H9 (cell line): Measurements from ENCODE around the gene PRKD3. TPM values are rescaled to one million over a fixed set of nuclear protein-coding genes. Genes with fewer than 3 reads are reported as not detected.

ENCODE experiments used
- DNase-seq: peaks from one replicate; pipeline ENCODE4 v3.0.0-alpha.2; 2017
- H2AFZ ChIP-seq: one replicate; pipeline ENCODE4 v1.6.1; 2013; ENCODE audit warnings: mild to moderate bottlenecking, low read length, control low read depth, moderate library complexity
- H2AK5ac ChIP-seq: 2 replicates; pipeline ENCODE4 v1.6.1; 2013; ENCODE audit warnings: low read length, control low read depth, mixed read lengths; ENCODE audit not compliant: insufficient read length
- H2BK120ac ChIP-seq: one replicate; pipeline ENCODE4 v1.6.1; 2013; ENCODE audit warnings: low read depth, mild to moderate bottlenecking, low read length, control low read depth, inconsistent platforms; ENCODE audit not compliant: poor library complexity, severe bottlenecking
- H2BK12ac ChIP-seq: 2 replicates; pipeline ENCODE4 v1.6.1; 2013; ENCODE audit warnings: low read length, control low read depth, mixed read lengths, low read depth; ENCODE audit not compliant: insufficient read length
- H2BK15ac ChIP-seq: 2 replicates; pipeline ENCODE4 v1.6.1; 2013; ENCODE audit warnings: low read depth, low read length, control low read depth
- H2BK20ac ChIP-seq: one replicate; pipeline ENCODE4 v1.6.1; 2013; ENCODE audit warnings: low read depth, mild to moderate bottlenecking, low read length, control low read depth, inconsistent platforms; ENCODE audit not compliant: poor library complexity, severe bottlenecking
- H2BK5ac ChIP-seq: 2 replicates; pipeline ENCODE4 v1.6.1; 2013; ENCODE audit warnings: low read length, control low read depth, mixed read lengths; ENCODE audit not compliant: insufficient read length
- H3K14ac ChIP-seq: 2 replicates; pipeline ENCODE4 v1.6.1; 2013; ENCODE audit warnings: low read length, control low read depth; ENCODE audit not compliant: insufficient read depth
- H3K18ac ChIP-seq: 2 replicates; pipeline ENCODE4 v1.6.1; 2013; ENCODE audit warnings: low read depth, mild to moderate bottlenecking, mixed read lengths, low read length, control low read depth; ENCODE audit not compliant: insufficient read length
- H3K23ac ChIP-seq: 2 replicates; pipeline ENCODE4 v1.6.1; 2013; ENCODE audit warnings: low read length, control low read depth, mixed read lengths, low read depth; ENCODE audit not compliant: insufficient read length
- H3K23me2 ChIP-seq: 2 replicates; pipeline ENCODE4 v1.6.1; 2013; ENCODE audit warnings: low read depth, mild to moderate bottlenecking, mixed read lengths, low read length, control low read depth; ENCODE audit not compliant: insufficient read length, poor library complexity, severe bottlenecking
- H3K27ac ChIP-seq: 2 replicates; pipeline ENCODE4 v1.5.1; 2013; ENCODE audit warnings: low read length, control low read depth, mixed read lengths, low read depth; ENCODE audit not compliant: insufficient read length
- H3K27me3 ChIP-seq: 2 replicates; pipeline ENCODE4 v1.6.1; 2013; ENCODE audit warnings: low read length, control low read depth, inconsistent platforms; ENCODE audit not compliant: insufficient read depth
- H3K4ac ChIP-seq: 2 replicates; pipeline ENCODE4 v1.6.1; 2013; ENCODE audit warnings: low read depth, mild to moderate bottlenecking, control low read depth, inconsistent platforms, low read length, moderate library complexity
- H3K4me1 ChIP-seq: 2 replicates; pipeline ENCODE4 v1.6.1; 2013; ENCODE audit warnings: low read length, control low read depth, inconsistent platforms; ENCODE audit not compliant: insufficient read depth
- H3K4me2 ChIP-seq: 2 replicates; pipeline ENCODE4 v1.6.1; 2013; ENCODE audit warnings: low read length, control low read depth, mixed read lengths; ENCODE audit not compliant: insufficient read length, insufficient read depth
- H3K56ac ChIP-seq: 2 replicates; pipeline ENCODE4 v1.6.1; 2013; ENCODE audit warnings: low read depth, mild to moderate bottlenecking, mixed read lengths, low read length, control low read depth; ENCODE audit not compliant: insufficient read length
- H3K79me1 ChIP-seq: 2 replicates; pipeline ENCODE4 v1.6.1; 2013; ENCODE audit warnings: low read depth, mild to moderate bottlenecking, moderate library complexity, low read length, control low read depth, inconsistent platforms; ENCODE audit not compliant: insufficient read depth, poor library complexity, severe bottlenecking
- H3K79me2 ChIP-seq: 2 replicates; pipeline ENCODE4 v1.6.1; 2013; ENCODE audit warnings: low read length, control low read depth, inconsistent platforms; ENCODE audit not compliant: insufficient read depth
- H3K9ac ChIP-seq: 2 replicates; pipeline ENCODE4 v1.6.1; 2013; ENCODE audit warnings: low read length, control low read depth, mixed read lengths; ENCODE audit not compliant: insufficient read length; ENCODE audit errors: extremely low read depth
- H3K9me3 ChIP-seq: one replicate; pipeline ENCODE4 v1.6.1; 2013; ENCODE audit warnings: low read depth, low read length, inconsistent platforms; ENCODE audit not compliant: control insufficient read depth
- H3T11ph ChIP-seq: one replicate; pipeline ENCODE4 v1.6.1; 2013; ENCODE audit warnings: mild to moderate bottlenecking, low read length, control low read depth, inconsistent platforms
- H4K20me1 ChIP-seq: one replicate; pipeline ENCODE4 v1.6.1; 2013; ENCODE audit not compliant: control insufficient read depth, insufficient read length, insufficient read depth
- H4K5ac ChIP-seq: 2 replicates; pipeline ENCODE4 v1.6.1; 2013; ENCODE audit warnings: low read depth, mild to moderate bottlenecking, mixed read lengths, low read length, control low read depth; ENCODE audit not compliant: insufficient read length
- H4K8ac ChIP-seq: replicated peaks from 2 replicates; pipeline ENCODE4 v1.6.1; 2013; ENCODE audit warnings: low read length, control low read depth, mixed read lengths, low read depth; ENCODE audit not compliant: insufficient read length
- H4K91ac ChIP-seq: 2 replicates; pipeline ENCODE4 v1.6.1; 2013; ENCODE audit warnings: low read depth, mild to moderate bottlenecking, moderate library complexity, mixed read lengths, low read length, control low read depth; ENCODE audit not compliant: insufficient read length
- H3K27ac Mint-ChIP-seq, 3 experiments: 2 replicates in 2 of 3; 3 replicates in 1 of 3; pipeline ENCODE4 v1.8.0; 2020 to 2021; ENCODE audit warnings: mixed read lengths in 3 of 3, mild to moderate bottlenecking in 1 of 3, moderate library complexity in 1 of 3
- H3K27me3 Mint-ChIP-seq: 2 replicates; pipeline ENCODE4 v1.8.0; 2021; ENCODE audit warnings: low read depth, mild to moderate bottlenecking, moderate library complexity, mixed read lengths
- H3K36me3 Mint-ChIP-seq, 3 experiments: 2 replicates in 2 of 3; 3 replicates in 1 of 3; pipeline ENCODE4 v1.8.0; 2020 to 2021; ENCODE audit warnings: low read depth in 3 of 3, mixed read lengths in 3 of 3; ENCODE audit not compliant: insufficient read depth in 1 of 3
- H3K4me1 Mint-ChIP-seq, 2 experiments: 2 replicates each; pipeline ENCODE4 v1.8.0; 2020; ENCODE audit warnings: mixed read lengths in 2 of 2
- H3K4me3 Mint-ChIP-seq, 2 experiments: 2 replicates in 1 of 2; 3 replicates in 1 of 2; pipeline ENCODE4 v1.8.0; 2020 to 2021; ENCODE audit warnings: mild to moderate bottlenecking in 2 of 2, mixed read lengths in 2 of 2, moderate library complexity in 1 of 2
- H3K9me3 Mint-ChIP-seq, 2 experiments: 2 replicates in 1 of 2; 3 replicates in 1 of 2; pipeline ENCODE4 v1.8.0; 2020; ENCODE audit warnings: mild to moderate bottlenecking in 2 of 2, mixed read lengths in 2 of 2, moderate library complexity in 1 of 2
- CTCF ChIP-seq: fragments of 200-600 bp; sonication (generic); conservative IDR thresholded peaks from 3 replicates; pipeline ENCODE4 v1.8.0; 2021; ENCODE audit warnings: antibody characterized with exemption, mild to moderate bottlenecking
- whole genome bisulfite sequencing: extraction: QIAGEN DNeasy Blood & Tissue Kit; methylation state at CpG from one replicate; pipeline ENCODE4 v1.1.7; 2013; ENCODE audit warnings: missing lambda C conversion rate, low lambda C conversion rate, mixed read lengths; ENCODE audit not compliant: insufficient read length; ENCODE audit errors: extremely low coverage; 5-methylcytosine and 5-hydroxymethylcytosine counted together
- total RNA-seq: library from RNA; stranded (reverse); gene quantifications from 2 replicates; pipeline ENCODE4 v1.2.1, GENCODE V29; 2021

Gene PRKD3
- total RNA-seq, 1 experiment from 2014 or later = 63.3 TPM

GRCh38 chr2:37287966-37288365 lies 36.7 kb downstream of the PRKD3 start:
- H3K4ac ChIP-seq = no peak overlapping the region
- H2BK15ac ChIP-seq = no peak overlapping the region
- H3K18ac ChIP-seq = no peak overlapping the region
- H3K27me3 Mint-ChIP-seq = no peaks in the 10 kb centered on the region
- H3K27ac Mint-ChIP-seq = no peak overlapping the region
- H2BK120ac ChIP-seq = no peak overlapping the region
- no peaks in the 10 kb centered on the region for H3K4me1 ChIP-seq
- H2AFZ ChIP-seq = no peak overlapping the region
- H3K56ac ChIP-seq = no peak overlapping the region
- no peak overlapping the region for H3K14ac ChIP-seq
- no peak overlapping the region for H2AK5ac ChIP-seq
- H3T11ph ChIP-seq = no peak overlapping the region
- H3K9me3 ChIP-seq = no peaks in the 10 kb centered on the region
- no peak overlapping the region for H2BK20ac ChIP-seq
- H2BK12ac ChIP-seq = no peak overlapping the region
- no peak overlapping the region for H4K5ac ChIP-seq
- H3K9ac ChIP-seq = no peak overlapping the region
- no peak overlapping the region for H2BK5ac ChIP-seq
- no peaks in the 10 kb centered on the region for H3K79me1 ChIP-seq
- no peaks in the 10 kb centered on the region for H3K4me1 Mint-ChIP-seq
- no peak overlapping the region for H3K27ac ChIP-seq
- no peak overlapping the region for H3K23ac ChIP-seq
- DNase-seq = no peak
- H3K27me3 ChIP-seq = no peaks in the 10 kb centered on the region
- H3K4me2 ChIP-seq = no peak overlapping the region
- no CpG with 5 or more reads among the region's 2 CpGs for WGBS
- peak; percentile 40; the same call in 2 of the 3 replicates for TF ChIP-seq CTCF
- peaks cover 11 to 57% (median 53%) of the 10 kb centered on the region in 3 experiments for H3K36me3 Mint-ChIP-seq
- H4K91ac ChIP-seq = no peak overlapping the region
- no peak overlapping the region for H4K8ac ChIP-seq
- H3K79me2 ChIP-seq = no peaks in the 10 kb centered on the region
- no peak overlapping the region for H3K4me3 Mint-ChIP-seq
- H3K9me3 Mint-ChIP-seq = no peaks in the 10 kb centered on the region
- H4K20me1 ChIP-seq = no peaks in the 10 kb centered on the region
- no peaks in the 10 kb centered on the region for H3K23me2 ChIP-seq
